Activated CD4-positive, alpha-beta memory T cell treated with anti-CD3 and anti-CD28 coated beads, Interleukin-2, amount 10 ng/mL, durations not matched to agents 7 days and 5 days (primary cell): Measurements from ENCODE around the gene DSTN. TPM values are rescaled to one million over a fixed set of nuclear protein-coding genes. Genes with fewer than 3 reads are reported as not detected.

Experiments
- CTCF ChIA-PET: fragments of 350-600 bp; sonication (Branson Sonifier 250); formaldehyde crosslinking; loops from one replicate; lab custom pipeline; 2021; ENCODE audit warnings: antibody characterized with exemption, inconsistent platforms; lab: Charles Lee
- POLR2A ChIA-PET: fragments of 350-600 bp; sonication (Branson Sonifier 250); formaldehyde crosslinking; loops from one replicate; lab custom pipeline; 2021; ENCODE audit warnings: antibody characterized with exemption; lab: Charles Lee
- DNase-seq: peaks from one replicate; pipeline ENCODE4 v3.0.0-alpha.2; 2020
- H3K27ac Mint-ChIP-seq: one replicate; pipeline ENCODE4 v1.8.0; 2021; ENCODE audit warnings: mild to moderate bottlenecking, mixed read lengths
- H3K27me3 Mint-ChIP-seq: one replicate; pipeline ENCODE4 v1.8.0; 2021; ENCODE audit warnings: mixed read lengths
- H3K36me3 Mint-ChIP-seq: one replicate; pipeline ENCODE4 v1.8.0; 2021; ENCODE audit warnings: low read depth, mixed read lengths
- H3K4me1 Mint-ChIP-seq: one replicate; pipeline ENCODE4 v1.8.0; 2021; ENCODE audit warnings: mixed read lengths
- H3K4me3 Mint-ChIP-seq: one replicate; pipeline ENCODE4 v1.8.0; 2021; ENCODE audit warnings: mild to moderate bottlenecking, mixed read lengths
- H3K9me3 Mint-ChIP-seq: one replicate; pipeline ENCODE4 v1.8.0; 2021; ENCODE audit warnings: mixed read lengths
- total RNA-seq, 2 experiments: library from RNA; stranded (reverse); gene quantifications; one replicate each; pipeline ENCODE4 v1.2.3, GENCODE V29; 2021

Gene DSTN
- total RNA-seq, 2 experiments from 2014 or later = 104 to 109 TPM

DNA sequence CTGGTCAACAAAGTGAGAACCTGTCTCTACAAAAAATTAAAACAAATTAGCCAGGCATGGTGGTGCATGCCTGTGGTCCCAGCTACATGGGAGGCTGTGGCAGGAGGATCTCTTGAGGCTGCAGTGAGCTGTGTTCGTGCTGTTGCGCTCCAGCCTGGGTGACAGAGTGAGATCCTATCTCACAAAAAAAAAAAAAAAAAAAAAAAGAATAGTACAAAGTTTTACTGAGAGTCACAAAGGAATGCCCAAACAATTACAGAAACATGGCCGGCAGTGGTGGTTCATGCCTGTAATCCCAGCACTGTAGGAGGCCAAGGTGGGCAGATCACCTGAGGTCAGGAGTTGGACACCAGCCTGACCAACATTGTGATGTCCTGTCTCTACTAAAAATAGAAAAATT, 14.8 kb upstream of the DSTN start:
- Mint-ChIP-seq H3K36me3 (no peaks in the 10 kb centered on the region), H3K9me3 (no peaks in the 10 kb centered on the region), H3K27me3 (no peaks in the 10 kb centered on the region), H3K27ac (no peak overlapping the region), H3K4me3 (no peak overlapping the region), H3K4me1 (peaks cover 20% of the 10 kb centered on the region)
- DNase-seq = no peak
- POLR2A ChIA-PET = no interaction called here
- CTCF ChIA-PET = no interaction called here

DNA sequence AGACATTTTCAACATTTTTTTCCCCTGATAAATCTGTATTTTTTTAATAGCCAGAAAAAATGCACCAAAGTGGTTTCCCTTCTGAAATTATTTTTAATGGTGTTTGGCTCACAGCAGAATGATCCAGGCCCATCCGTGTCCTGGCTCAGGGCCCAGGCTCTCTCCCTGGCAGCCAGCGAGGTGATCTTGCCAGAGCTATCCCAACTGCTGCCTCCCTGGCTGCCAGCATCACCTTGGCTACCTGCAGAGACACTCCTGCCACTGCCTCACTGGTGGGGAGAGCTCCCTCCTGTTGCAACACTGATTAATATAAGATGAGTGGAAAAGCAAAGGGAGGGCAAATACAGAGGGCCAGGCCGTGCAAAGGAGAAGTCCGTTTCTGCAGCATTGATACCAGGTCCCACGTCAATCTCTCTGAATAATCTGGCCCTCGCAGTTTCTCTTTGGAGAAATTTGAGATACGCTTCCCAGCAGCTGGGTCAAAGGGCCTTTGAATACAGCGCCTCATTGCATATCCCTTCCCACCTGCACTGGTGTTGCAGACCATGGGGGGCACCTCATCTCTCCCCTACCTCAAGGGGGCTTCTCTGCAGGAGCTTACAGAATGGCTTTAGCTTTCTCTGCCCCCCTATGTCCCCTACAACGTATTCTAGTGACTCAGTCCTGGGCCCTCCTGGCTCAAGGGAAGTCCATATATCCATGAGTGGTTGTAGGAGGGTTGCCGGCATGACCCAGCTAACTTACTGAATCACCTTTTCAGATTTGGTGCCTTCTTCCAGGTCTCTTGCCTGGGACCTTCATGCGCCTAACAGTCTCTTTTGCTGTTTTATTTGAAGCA, 12.8 kb upstream of the DSTN start:
- Mint-ChIP-seq H3K27me3 (no peaks in the 10 kb centered on the region), H3K9me3 (no peaks in the 10 kb centered on the region), H3K4me1 (peaks cover 29% of the 10 kb centered on the region), H3K27ac (no peak overlapping the region), H3K36me3 (no peaks in the 10 kb centered on the region), H3K4me3 (no peak overlapping the region)
- ChIA-PET CTCF (interaction anchor here (0.6 kb wide), 1 partner anchor 10 kb away, joined by 4 read pairs; no protein-coding TSS in a partner anchor), POLR2A (interaction anchor here (1.5 kb wide), 1 partner anchor 13 kb away, joined by 4 read pairs; the partner anchor contains the start of gene DSTN)
- no peak for DNase-seq

DNA sequence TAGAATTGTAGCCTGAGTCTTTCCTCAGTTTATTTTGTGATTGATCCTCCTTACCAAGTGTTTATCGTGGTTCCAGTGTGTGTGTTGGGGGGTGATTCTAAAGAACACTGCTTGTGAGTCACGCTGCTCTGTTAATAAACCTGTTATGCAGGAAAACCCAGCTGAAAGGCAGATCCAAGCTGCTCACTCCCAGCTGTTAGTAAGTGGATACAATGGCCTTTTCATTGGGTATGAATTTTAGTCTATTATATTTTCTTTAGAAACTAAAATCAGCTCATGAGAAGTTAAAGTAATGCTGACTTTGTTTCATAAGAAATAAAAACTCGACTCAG, 12.2 kb upstream of the DSTN start:
- POLR2A ChIA-PET = interaction anchor here (1.5 kb wide), 1 partner anchor 12 kb away, joined by 4 read pairs; the partner anchor contains the start of gene DSTN

DNA sequence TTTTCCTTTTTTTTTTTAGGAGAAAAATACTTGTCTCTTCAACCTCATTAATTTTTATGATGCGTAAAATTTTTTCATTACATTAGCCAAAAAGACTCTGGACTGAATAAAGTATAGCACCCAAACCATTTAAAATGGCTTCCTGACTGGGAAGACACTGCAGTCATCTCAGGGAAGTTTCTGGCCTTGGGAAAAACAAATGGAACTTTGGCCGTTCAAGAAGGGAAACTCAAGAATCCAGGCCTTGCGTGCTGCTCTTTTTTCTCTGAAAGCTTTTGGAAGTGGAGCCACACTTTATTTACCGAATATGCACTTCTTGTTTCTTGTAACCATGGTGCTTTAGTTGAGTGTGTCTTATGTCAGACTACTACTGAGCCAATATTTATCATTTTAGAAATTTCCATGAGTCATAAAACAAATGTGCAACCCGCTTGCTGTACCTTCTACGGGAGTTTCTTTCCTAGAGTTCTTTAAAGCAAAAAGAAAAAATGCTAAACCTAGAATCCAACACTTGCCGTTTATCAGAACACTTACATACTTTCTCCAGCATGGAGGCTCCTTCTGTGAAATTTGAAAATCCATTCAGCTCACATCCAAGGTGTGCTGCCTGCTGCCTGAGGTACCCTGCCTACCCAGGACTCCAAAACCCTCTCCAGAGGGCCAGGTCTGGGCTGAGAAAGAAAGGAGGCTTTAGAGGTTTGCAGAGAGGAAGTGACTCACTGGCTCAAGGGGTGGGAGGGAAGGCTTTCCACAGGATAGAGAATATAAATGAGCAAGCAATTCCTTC, 11.5 kb upstream of the DSTN start:
- peak; percentile 22 for DNase-seq
- Mint-ChIP-seq H3K27me3 (no peaks in the 10 kb centered on the region), H3K4me3 (no peak overlapping the region), H3K9me3 (no peaks in the 10 kb centered on the region), H3K36me3 (no peaks in the 10 kb centered on the region), H3K27ac (no peak overlapping the region), H3K4me1 (peaks cover 29% of the 10 kb centered on the region)
- ChIA-PET CTCF (no interaction called here), POLR2A (interaction anchor here (1.5 kb wide), 1 partner anchor 12 kb away, joined by 4 read pairs; the partner anchor contains the start of gene DSTN)

More for the DNA sequence above, 12.2 kb upstream of the DSTN start:
- DNase-seq = no peak
- CTCF ChIA-PET = no interaction called here
- peaks cover 29% of the 10 kb centered on the region for H3K4me1 Mint-ChIP-seq
- H3K36me3 Mint-ChIP-seq = no peaks in the 10 kb centered on the region
- no peaks in the 10 kb centered on the region for H3K27me3 Mint-ChIP-seq
- H3K4me3 Mint-ChIP-seq = no peak overlapping the region
- H3K27ac Mint-ChIP-seq = no peak overlapping the region
- H3K9me3 Mint-ChIP-seq = no peaks in the 10 kb centered on the region

DNA sequence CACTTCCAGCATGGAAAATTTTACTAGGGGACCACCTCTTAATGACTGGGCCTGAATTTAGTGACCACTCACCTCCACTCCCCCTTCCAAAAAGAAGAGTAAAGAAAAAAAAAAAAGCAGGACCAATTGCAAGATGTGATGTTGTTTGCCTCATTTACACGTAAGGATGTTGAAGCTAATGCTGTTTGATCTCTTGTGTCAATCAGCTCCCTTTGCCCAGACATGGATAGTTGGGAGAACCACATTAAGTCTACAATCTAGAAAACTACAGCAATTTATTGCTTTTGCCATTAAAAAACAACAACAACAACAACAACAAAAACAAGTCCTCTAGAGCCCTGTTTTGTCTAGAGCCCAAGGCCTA, 11.0 kb upstream of the DSTN start:
- no peak for DNase-seq
- ChIA-PET CTCF (no interaction called here), POLR2A (no interaction called here)
- Mint-ChIP-seq H3K27ac (no peak overlapping the region), H3K4me3 (no peak overlapping the region), H3K27me3 (peaks cover 2% of the 10 kb centered on the region), H3K36me3 (no peaks in the 10 kb centered on the region), H3K9me3 (no peaks in the 10 kb centered on the region), H3K4me1 (peaks cover 29% of the 10 kb centered on the region)

DNA sequence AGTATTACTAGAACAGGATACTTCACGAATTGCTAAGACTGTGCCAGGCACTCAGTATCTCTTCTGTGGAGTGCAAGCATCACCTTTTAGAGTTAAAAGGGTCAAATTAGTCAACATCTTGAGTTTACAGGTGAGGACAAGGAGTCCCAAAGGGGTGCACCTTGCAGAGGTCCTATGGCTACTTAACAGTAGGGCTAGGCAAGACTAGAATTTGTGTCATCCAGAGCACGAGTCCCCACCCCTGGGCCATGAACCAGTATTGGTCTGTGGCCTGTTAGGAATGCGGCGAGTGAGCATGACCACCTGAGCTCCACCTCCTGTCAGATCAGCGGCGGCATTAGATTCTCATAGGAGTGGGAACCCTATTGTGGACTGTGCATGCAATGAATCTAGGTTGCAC, 10.5 kb upstream of the DSTN start:
- H3K36me3 Mint-ChIP-seq = no peaks in the 10 kb centered on the region
- H3K4me3 Mint-ChIP-seq = no peak overlapping the region
- H3K4me1 Mint-ChIP-seq = peaks cover 29% of the 10 kb centered on the region
- H3K27me3 Mint-ChIP-seq = peaks cover 3% of the 10 kb centered on the region
- POLR2A ChIA-PET = no interaction called here
- CTCF ChIA-PET = no interaction called here
- no peaks in the 10 kb centered on the region for H3K9me3 Mint-ChIP-seq
- no peak overlapping the region for H3K27ac Mint-ChIP-seq
- no peak for DNase-seq

DNA sequence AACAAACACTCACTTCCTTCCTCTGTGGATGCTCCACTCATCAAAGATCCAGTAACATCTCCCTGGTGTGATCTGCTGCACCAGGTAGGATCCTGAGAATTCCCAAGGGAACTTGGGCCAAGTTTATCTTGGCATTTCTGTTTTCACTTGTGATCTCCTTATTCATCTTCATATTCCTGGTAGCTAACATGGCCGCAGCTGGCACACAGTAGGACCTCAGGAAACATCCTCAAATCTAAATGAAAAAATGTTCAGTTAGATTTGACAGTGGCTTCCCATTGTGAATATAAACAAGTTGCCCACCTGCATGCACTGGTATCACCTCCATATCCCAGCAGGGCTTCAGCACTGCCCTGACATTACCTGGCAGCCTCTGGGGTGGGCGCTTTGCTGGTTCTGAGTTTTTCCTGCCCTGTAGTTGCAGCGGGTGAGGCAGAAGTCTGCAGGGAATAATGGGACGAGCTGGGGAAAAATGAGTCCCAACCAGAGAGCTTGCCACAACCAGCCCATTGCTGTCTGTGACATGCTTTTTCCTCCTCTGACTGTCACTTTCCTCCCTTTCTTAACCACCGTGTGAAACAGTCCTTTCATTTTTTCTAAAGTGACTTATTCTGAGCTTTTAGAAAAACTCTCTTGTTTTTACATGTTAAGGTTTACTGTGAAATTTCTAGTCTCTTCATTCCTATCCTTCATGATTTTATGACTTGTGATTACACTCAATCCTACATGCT, 9.4 kb upstream of the DSTN start:
- Mint-ChIP-seq H3K36me3 (no peaks in the 10 kb centered on the region), H3K9me3 (no peaks in the 10 kb centered on the region), H3K4me3 (no peak overlapping the region), H3K27ac (no peak overlapping the region), H3K27me3 (peaks cover 10% of the 10 kb centered on the region), H3K4me1 (peaks cover 29% of the 10 kb centered on the region)
- CTCF ChIA-PET = interaction anchor here (1.0 kb wide), 1 partner anchor 122 kb away, joined by 3 read pairs; the partner anchor contains the start of gene RRBP1
- no peak for DNase-seq
- POLR2A ChIA-PET = interaction anchor here (1.1 kb wide), 1 partner anchor 10 kb away, joined by 6 read pairs; the partner anchor contains the start of gene DSTN

DNA sequence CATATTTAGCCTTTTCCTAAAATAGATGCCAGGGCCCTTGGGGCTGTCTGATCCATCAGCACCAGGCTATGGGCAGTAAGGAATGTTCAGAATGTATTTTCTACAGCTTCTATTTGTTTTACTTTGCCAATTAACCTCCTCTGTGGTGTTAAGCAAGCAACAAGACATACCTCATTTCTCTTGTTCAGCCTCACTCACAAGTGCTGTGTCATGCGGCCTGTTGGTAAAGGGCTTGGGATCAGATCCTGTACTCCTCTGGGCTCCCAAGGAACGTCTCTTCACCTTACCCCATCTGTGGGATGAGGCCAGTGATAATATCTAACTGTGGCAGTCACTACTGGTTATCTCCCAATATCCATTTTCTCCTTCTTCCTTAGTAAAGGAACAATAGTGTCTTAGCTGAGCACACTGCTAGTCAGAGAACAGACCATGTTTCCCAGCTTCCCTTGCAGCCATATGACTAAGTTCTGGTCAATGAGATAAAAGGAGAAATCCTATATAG, 7.0 kb upstream of the DSTN start:
- no peaks in the 10 kb centered on the region for H3K36me3 Mint-ChIP-seq
- no peak for DNase-seq
- CTCF ChIA-PET = no interaction called here
- no peak overlapping the region for H3K27ac Mint-ChIP-seq
- peaks cover 13% of the 10 kb centered on the region for H3K27me3 Mint-ChIP-seq
- POLR2A ChIA-PET = no interaction called here
- H3K9me3 Mint-ChIP-seq = no peaks in the 10 kb centered on the region
- peaks cover 27% of the 10 kb centered on the region for H3K4me1 Mint-ChIP-seq
- no peak overlapping the region for H3K4me3 Mint-ChIP-seq

DNA sequence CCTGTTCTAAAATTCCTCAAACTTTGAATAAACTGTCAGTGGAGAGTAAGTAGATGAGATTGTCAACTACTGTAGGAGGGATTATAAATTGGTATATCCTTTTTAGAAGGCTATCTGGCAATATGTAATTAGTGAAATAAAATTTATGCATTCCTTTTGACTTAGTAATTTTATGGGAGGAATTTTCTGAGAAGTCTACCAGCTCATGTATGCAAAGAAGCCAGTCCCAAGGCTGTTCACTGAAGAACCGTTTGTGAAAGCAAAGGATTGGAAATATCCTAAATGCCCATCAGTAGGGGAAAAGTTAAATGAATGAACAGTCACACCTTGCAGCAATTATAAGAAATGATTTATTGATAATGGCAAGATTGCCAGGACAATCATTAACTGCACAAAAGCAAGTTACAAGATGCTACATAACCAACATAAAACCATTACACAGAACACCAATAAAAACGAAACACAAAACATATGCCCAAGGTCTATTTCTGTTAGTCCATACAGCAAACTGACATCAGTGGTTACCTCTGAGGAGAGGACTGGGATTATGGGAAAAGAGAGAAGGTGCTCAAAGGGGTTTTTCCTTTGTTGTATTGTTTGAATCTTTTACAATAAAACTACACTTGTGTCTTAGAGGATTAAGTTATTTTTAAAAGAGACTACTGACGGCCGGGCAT, 4.6 kb upstream of the DSTN start:
- ChIA-PET CTCF (no interaction called here), POLR2A (no interaction called here)
- no peak overlapping the region for H3K4me3 Mint-ChIP-seq
- H3K27ac Mint-ChIP-seq = no peak overlapping the region
- H3K4me1 Mint-ChIP-seq = peaks cover 12% of the 10 kb centered on the region
- H3K36me3 Mint-ChIP-seq = no peaks in the 10 kb centered on the region
- H3K27me3 Mint-ChIP-seq = peaks cover 19% of the 10 kb centered on the region
- DNase-seq = no peak
- H3K9me3 Mint-ChIP-seq = no peaks in the 10 kb centered on the region

DNA sequence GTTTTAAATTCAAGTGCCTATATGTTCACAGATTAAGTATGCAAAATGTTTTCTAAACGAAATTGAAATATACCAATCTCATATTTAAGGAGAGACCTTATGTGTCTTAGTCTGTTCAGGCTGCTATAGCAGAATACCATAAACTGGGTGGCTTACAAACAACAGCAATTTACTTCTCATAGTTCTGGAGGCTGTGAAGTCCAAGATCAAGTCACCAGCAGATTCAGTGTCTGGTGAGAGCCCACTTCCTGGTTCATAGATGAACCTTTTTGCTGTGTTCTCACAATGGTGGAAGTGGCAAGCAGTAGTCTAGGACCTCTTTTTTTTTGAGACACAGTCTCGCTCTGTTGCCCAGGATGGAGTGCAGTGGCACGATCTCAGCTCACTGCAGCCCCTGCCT, 3.5 kb upstream of the DSTN start:
- POLR2A ChIA-PET = no interaction called here
- CTCF ChIA-PET = no interaction called here
- no peak for DNase-seq
- H3K36me3 Mint-ChIP-seq = no peaks in the 10 kb centered on the region
- H3K27me3 Mint-ChIP-seq = peaks cover 19% of the 10 kb centered on the region
- H3K9me3 Mint-ChIP-seq = no peaks in the 10 kb centered on the region
- no peak overlapping the region for H3K27ac Mint-ChIP-seq
- H3K4me3 Mint-ChIP-seq = no peak overlapping the region
- H3K4me1 Mint-ChIP-seq = peaks cover 7% of the 10 kb centered on the region

DNA sequence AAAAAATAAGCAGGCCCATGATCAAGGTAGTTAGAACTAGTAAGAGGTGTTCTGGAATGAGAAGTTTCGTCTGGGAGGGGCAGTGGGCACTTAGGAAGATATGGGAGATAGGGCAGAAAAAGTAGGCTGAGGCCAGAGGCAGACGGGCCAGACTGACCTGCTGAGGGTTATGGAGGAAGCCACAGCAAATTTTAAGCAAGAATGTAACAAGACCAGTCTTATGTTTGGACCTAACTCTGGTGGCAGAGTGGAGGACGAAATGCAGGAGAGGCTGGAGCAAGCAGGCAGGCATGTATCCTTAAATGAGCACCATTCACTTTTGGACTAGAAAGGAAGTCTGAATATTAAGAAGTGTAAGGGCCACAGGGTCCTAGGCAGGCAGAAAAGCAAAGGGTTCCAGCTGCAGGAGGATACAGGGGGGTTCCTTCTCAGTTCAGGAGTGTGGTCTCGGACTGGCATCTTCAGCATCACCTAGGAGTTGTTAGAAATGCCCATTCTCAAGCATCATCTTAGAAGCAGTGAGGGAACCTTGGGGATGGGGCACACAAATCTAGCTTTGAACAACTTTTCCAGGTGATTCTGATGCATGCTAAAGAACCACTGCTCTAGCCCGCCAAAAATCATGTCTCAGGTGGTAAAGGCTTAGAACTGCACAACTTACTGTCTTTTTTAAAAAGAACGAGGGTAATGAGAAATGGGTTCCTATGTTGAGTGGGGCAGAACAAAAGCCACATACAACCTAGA, 1.7 kb upstream of the DSTN start:
- Mint-ChIP-seq H3K36me3 (no peaks in the 10 kb centered on the region), H3K27ac (no peak overlapping the region), H3K9me3 (no peaks in the 10 kb centered on the region), H3K4me3 (peak overlapping the region; percentile 31), H3K27me3 (peaks cover 19% of the 10 kb centered on the region), H3K4me1 (peaks cover 25% of the 10 kb centered on the region)
- ChIA-PET CTCF (no interaction called here), POLR2A (no interaction called here)
- no peak for DNase-seq
